ENCODE results near the gene TLR5. TPM values are rescaled to one million over a fixed set of nuclear protein-coding genes. Genes with fewer than 3 reads are reported as not detected.

TLR5 gene
- total RNA-seq, 2 experiments from 2014 or later: 0.11 to 0.38 TPM

DNA sequence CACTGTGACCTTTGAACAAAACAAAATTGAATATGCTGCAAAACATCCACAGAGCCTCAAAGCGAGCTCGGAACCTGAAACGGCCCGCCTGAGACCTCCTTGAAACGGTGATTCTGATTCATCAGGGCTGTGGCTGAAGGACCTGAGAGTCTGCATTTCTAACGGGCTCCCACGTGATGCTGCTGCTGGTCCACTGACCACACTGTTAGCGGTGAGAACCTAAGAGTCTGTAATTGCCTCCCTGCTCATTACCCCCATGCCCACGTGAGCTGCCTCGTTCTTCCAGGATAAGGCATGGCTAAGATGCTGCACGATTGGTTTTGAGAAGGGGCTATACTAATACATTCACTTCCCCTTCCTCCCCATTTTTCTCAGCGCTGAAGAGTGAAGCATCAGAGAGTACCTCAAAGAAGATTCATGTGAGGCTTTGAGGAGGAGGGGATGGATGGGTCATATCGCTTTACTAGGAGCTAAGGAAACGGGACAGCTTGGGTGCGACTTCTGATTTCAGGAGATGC lies 9.7 kb downstream of the TLR5 start:
- Mint-ChIP-seq H3K27me3 (peaks cover 13% of the 10 kb centered on the region), H3K4me3 (no peak overlapping the region), H3K4me1 (ENCODE audit: low read depth) (peaks cover 14% of the 10 kb centered on the region), H3K9me3 (no peaks in the 10 kb centered on the region), H3K27ac (no peak overlapping the region), H3K36me3 (ENCODE audit: low read depth) (no peaks in the 10 kb centered on the region)
- ATAC-seq: peak; percentile 12
- TF ChIP-seq CTCF (IDR thresholded peaks at IDR 0.05): peak; percentile 81
- no peak for DNase-seq
- intact Hi-C loops (cut with micrococcal nuclease): loop anchor here (2.0 to 5.0 kb wide), 2 partner anchors 111 to 549 kb away; no protein-coding TSS in a partner anchor
- CTCF ChIA-PET: interaction anchor here (0.7 to 6.5 kb wide), 77 partner anchors 10 to 911 kb away, joined by 3 to 111 read pairs (median 5); partner anchors contain the start of genes SUSD4 and TLR5
- POLR2A ChIA-PET: interaction anchor here (0.9 to 1.3 kb wide), 4 partner anchors 8 to 95 kb away, joined by 3 to 4 read pairs (median 3); no protein-coding TSS in a partner anchor

GRCh38 chr1:223129229-223129901 lies 13.7 kb downstream of the TLR5 start:
- peak; percentile 83 for TF ChIP-seq CTCF (IDR thresholded peaks at IDR 0.05)
- H3K27ac Mint-ChIP-seq: no peak overlapping the region
- intact Hi-C loops (cut with micrococcal nuclease): loop anchor here (10.0 kb wide), 1 partner anchor 65 kb away; no protein-coding TSS in a partner anchor
- POLR2A ChIA-PET: no interaction called here
- DNase-seq (peak; percentile 69), ATAC-seq (peak; percentile 71)
- H3K4me3 Mint-ChIP-seq: no peak overlapping the region
- H3K9me3 Mint-ChIP-seq: no peaks in the 10 kb centered on the region
- H3K4me1 Mint-ChIP-seq (ENCODE audit: low read depth): peaks cover 14% of the 10 kb centered on the region
- CTCF ChIA-PET: interaction anchor here (0.6 to 4.4 kb wide), 21 partner anchors 8 to 555 kb away, joined by 3 to 25 read pairs (median 4); no protein-coding TSS in a partner anchor
- H3K27me3 Mint-ChIP-seq: peaks cover 6% of the 10 kb centered on the region
- H3K36me3 Mint-ChIP-seq (ENCODE audit: low read depth): no peaks in the 10 kb centered on the region

GRCh38 chr1:223126741-223127140 lies 16.3 kb downstream of the TLR5 start:
- Mint-ChIP-seq H3K4me1 (ENCODE audit: low read depth) (peaks cover 11% of the 10 kb centered on the region), H3K36me3 (ENCODE audit: low read depth) (no peaks in the 10 kb centered on the region), H3K9me3 (no peaks in the 10 kb centered on the region), H3K27me3 (peaks cover 3% of the 10 kb centered on the region), H3K4me3 (no peak overlapping the region), H3K27ac (no peak overlapping the region)
- ChIA-PET POLR2A (no interaction called here), CTCF (interaction anchor here (1.3 to 1.9 kb wide), 3 partner anchors 14 to 37 kb away, joined by 3 to 6 read pairs (median 4); partner anchors contain the start of gene TLR5)
- intact Hi-C loops (cut with micrococcal nuclease): loop anchor here (10.0 kb wide), 1 partner anchor 62 kb away; no protein-coding TSS in a partner anchor
- DNase-seq (no peak), ATAC-seq (no peak)
- no peak for TF ChIP-seq CTCF (IDR thresholded peaks at IDR 0.05)

GRCh38 chr1:223125766-223126165 lies 17.3 kb downstream of the TLR5 start:
- H3K4me1 Mint-ChIP-seq (ENCODE audit: low read depth): peaks cover 11% of the 10 kb centered on the region
- TF ChIP-seq CTCF (IDR thresholded peaks at IDR 0.05): no peak
- POLR2A ChIA-PET: no interaction called here
- H3K36me3 Mint-ChIP-seq (ENCODE audit: low read depth): no peaks in the 10 kb centered on the region
- H3K27ac Mint-ChIP-seq: no peak overlapping the region
- intact Hi-C loops (cut with micrococcal nuclease): loop anchor here (10.0 kb wide), 1 partner anchor 61 kb away; no protein-coding TSS in a partner anchor
- no peaks in the 10 kb centered on the region for H3K9me3 Mint-ChIP-seq
- CTCF ChIA-PET: interaction anchor here (1.1 to 6.0 kb wide), 2 partner anchors 9 to 37 kb away, joined by 3 to 111 read pairs; no protein-coding TSS in a partner anchor
- no peak for ATAC-seq
- H3K4me3 Mint-ChIP-seq: no peak overlapping the region
- no peaks in the 10 kb centered on the region for H3K27me3 Mint-ChIP-seq
- no peak for DNase-seq

All from activated CD8-positive, alpha-beta T cell treated with anti-CD3 and anti-CD28 coated beads for 36 hours (primary cell).